ENCODE measurements around the gene TKTL2.

GRCh38 chr4:163485589-163485988 lies 12.0 kb upstream of the TKTL2 start:
- TF ChIP-seq POLR2A (IDR thresholded peaks at IDR 0.05; ENCODE audit: low read length) (no peak), GATA1 (IDR thresholded peaks at IDR 0.05; ENCODE audit: low read depth, low read length) (no peak)

Data from erythroblast (primary cell).